ENCODE results near the gene TTC9B.

TTC9B gene

GRCh38 chr19:40252395-40252794, 34.2 kb upstream of the TTC9B start:
- no peak for DNase-seq (ENCODE audit: extremely low read depth, insufficient read length)
- no peak for TF ChIP-seq CTCF (IDR thresholded peaks at IDR 0.05; ENCODE audit: insufficient read depth, low read length, poor library complexity, severe bottlenecking)
- Histone ChIP-seq H3K4me3 (replicated peaks; ENCODE audit: low read depth, low read length) (no peak overlapping the region), H3K36me3 (ENCODE audit: control insufficient read depth, insufficient read depth, low read length) (peaks cover 36% of the 10 kb centered on the region), H3K27me3 (replicated peaks; ENCODE audit: control insufficient read depth, insufficient read depth, low read length) (no peaks in the 10 kb centered on the region)

- DNase-seq (ENCODE audit: extremely low read depth, insufficient read length), result no peak
- H3K4me3 ChIP-seq (replicated peaks; ENCODE audit: low read depth, low read length), result no peak overlapping the region
- H3K27me3 ChIP-seq (replicated peaks; ENCODE audit: control insufficient read depth, insufficient read depth, low read length), result no peaks in the 10 kb centered on the region
- H3K36me3 ChIP-seq (ENCODE audit: control insufficient read depth, insufficient read depth, low read length), result peaks cover 33% of the 10 kb centered on the region
- no peak for TF ChIP-seq CTCF (IDR thresholded peaks at IDR 0.05; ENCODE audit: insufficient read depth, low read length, poor library complexity, severe bottlenecking)
Observed at GRCh38 chr19:40251991-40252390, 33.8 kb upstream of the TTC9B start.

GRCh38 chr19:40251244-40251643, 33.1 kb upstream of the TTC9B start:
- Histone ChIP-seq H3K4me3 (replicated peaks; ENCODE audit: low read depth, low read length) (no peak overlapping the region), H3K36me3 (ENCODE audit: control insufficient read depth, insufficient read depth, low read length) (peaks cover 28% of the 10 kb centered on the region), H3K27me3 (replicated peaks; ENCODE audit: control insufficient read depth, insufficient read depth, low read length) (no peaks in the 10 kb centered on the region)
- DNase-seq (ENCODE audit: extremely low read depth, insufficient read length), result no peak
- TF ChIP-seq CTCF (IDR thresholded peaks at IDR 0.05; ENCODE audit: insufficient read depth, low read length, poor library complexity, severe bottlenecking), result no peak

GRCh38 chr19:40249781-40250180, 31.6 kb upstream of the TTC9B start:
- H3K4me3 ChIP-seq (replicated peaks; ENCODE audit: low read depth, low read length), result no peak overlapping the region
- peaks cover 16% of the 10 kb centered on the region for H3K36me3 ChIP-seq (ENCODE audit: control insufficient read depth, insufficient read depth, low read length)
- no peak for DNase-seq (ENCODE audit: extremely low read depth, insufficient read length)
- no peak for TF ChIP-seq CTCF (IDR thresholded peaks at IDR 0.05; ENCODE audit: insufficient read depth, low read length, poor library complexity, severe bottlenecking)
- no peaks in the 10 kb centered on the region for H3K27me3 ChIP-seq (replicated peaks; ENCODE audit: control insufficient read depth, insufficient read depth, low read length)

GRCh38 chr19:40249201-40249600, 31.0 kb upstream of the TTC9B start:
- Histone ChIP-seq H3K27me3 (replicated peaks; ENCODE audit: control insufficient read depth, insufficient read depth, low read length) (no peaks in the 10 kb centered on the region), H3K36me3 (ENCODE audit: control insufficient read depth, insufficient read depth, low read length) (peaks cover 15% of the 10 kb centered on the region), H3K4me3 (replicated peaks; ENCODE audit: low read depth, low read length) (no peak overlapping the region)
- no peak for DNase-seq (ENCODE audit: extremely low read depth, insufficient read length)
- no peak for TF ChIP-seq CTCF (IDR thresholded peaks at IDR 0.05; ENCODE audit: insufficient read depth, low read length, poor library complexity, severe bottlenecking)

- no peak for DNase-seq (ENCODE audit: extremely low read depth, insufficient read length)
- no peaks in the 10 kb centered on the region for H3K27me3 ChIP-seq (replicated peaks; ENCODE audit: control insufficient read depth, insufficient read depth, low read length)
- peaks cover 15% of the 10 kb centered on the region for H3K36me3 ChIP-seq (ENCODE audit: control insufficient read depth, insufficient read depth, low read length)
- H3K4me3 ChIP-seq (replicated peaks; ENCODE audit: low read depth, low read length), result no peak overlapping the region
- no peak for TF ChIP-seq CTCF (IDR thresholded peaks at IDR 0.05; ENCODE audit: insufficient read depth, low read length, poor library complexity, severe bottlenecking)
Observed at GRCh38 chr19:40247735-40248262, 29.6 kb upstream of the TTC9B start.

Data from GM06990 (cell line).